ENCODE data around the gene OR1K1. TPM values are rescaled to one million over a fixed set of nuclear protein-coding genes. Genes with fewer than 3 reads are reported as not detected.
"Not testable (repeated sequence)": the region's sequence is repeated elsewhere in the genome, so short reads cannot be mapped to it uniquely, and the experiment has no call there.

Gene OR1K1
- total and polyA plus RNA-seq, 2 experiments from 2014 or later: not detected

DNA sequence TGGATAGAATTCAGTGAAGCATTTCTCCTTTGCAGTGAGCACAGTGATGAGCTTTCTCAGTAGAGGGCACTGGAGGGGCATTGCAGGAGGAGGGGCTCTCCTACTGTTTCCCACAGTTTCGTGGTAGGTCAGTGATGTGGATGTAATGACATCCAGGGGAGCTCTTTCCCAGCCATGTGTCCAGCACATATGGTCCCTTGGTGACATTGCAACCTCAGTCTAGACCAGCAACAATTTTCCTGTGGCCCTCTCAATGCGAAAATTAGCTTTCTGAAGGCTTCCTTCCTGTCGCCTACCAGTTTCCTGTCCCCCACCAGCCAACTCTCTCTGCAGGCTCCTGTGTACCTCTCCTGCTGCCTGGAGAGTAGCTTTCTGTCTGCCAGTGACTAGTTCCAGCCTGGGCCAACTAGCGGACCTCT, 35.4 kb downstream of the OR1K1 start:
- 75% methylated on average over 4 of the region's 4 CpGs for WGBS (ENCODE audit: low lambda C conversion rate, missing lambda C conversion rate)
- H3K4me2 ChIP-seq: no peak overlapping the region

DNA sequence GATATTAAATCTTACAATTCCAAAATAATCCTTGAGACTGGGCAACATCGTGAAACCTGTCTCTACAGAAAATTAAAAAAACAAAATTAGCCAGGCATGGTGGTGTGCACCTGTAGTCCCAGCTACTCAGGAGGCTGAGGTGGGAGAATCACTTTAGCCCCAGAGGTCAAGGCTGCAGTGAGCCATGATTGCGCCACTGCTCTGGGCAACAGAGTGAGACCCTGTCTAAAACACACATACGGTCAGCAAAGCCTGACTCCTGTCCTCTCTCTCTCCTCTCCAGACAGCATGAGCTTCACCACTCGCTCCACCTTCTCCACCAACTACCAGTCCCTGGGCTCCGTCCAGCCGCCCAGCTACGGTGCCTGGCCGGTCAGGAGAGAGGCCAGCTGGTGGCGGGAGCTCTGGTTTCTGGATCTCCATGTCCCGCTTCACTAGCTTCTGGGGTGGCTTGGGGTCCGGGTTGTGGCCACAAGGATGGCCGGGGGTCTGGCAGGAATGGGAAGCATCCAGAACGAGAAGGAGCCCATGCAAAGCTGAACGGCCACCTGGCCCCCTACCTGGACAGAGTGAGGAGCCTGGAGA, 37.4 kb downstream of the OR1K1 start:
- H2AFZ ChIP-seq: no peak overlapping the region
- H3K27ac ChIP-seq: no peak overlapping the region

More for the DNA sequence above, 35.4 kb downstream of the OR1K1 start:
- Histone ChIP-seq H3K79me2 (no peaks in the 10 kb centered on the region), H2AFZ (no peak overlapping the region), H3K36me3 (replicated peaks; ENCODE audit: insufficient read depth, low read depth) (no peaks in the 10 kb centered on the region), H3K27ac (no peak overlapping the region), H3K9me2 (replicated peaks; ENCODE audit: insufficient read depth) (no peaks in the 10 kb centered on the region), H3K9me3 (ENCODE audit: low read depth) (no peaks in the 10 kb centered on the region), H3K4me1 (ENCODE audit: insufficient read depth) (no peaks in the 10 kb centered on the region), H4K20me1 (ENCODE audit: insufficient read depth, poor library complexity, severe bottlenecking) (no peaks in the 10 kb centered on the region), H3K27me3 (no peaks in the 10 kb centered on the region), H3K4me3 (no peak overlapping the region)
- DNase-seq (ENCODE audit: low spot score): no peak
- TF ChIP-seq EZH2phosphoT487 (IDR thresholded peaks at IDR 0.05; ENCODE audit: low read depth, severe bottlenecking, unreplicated experiment) (no peak), EZH2 (IDR thresholded peaks at IDR 0.05; ENCODE audit: borderline replicate concordance) (no peak)
- TF ChIP-seq, protein P1, sequence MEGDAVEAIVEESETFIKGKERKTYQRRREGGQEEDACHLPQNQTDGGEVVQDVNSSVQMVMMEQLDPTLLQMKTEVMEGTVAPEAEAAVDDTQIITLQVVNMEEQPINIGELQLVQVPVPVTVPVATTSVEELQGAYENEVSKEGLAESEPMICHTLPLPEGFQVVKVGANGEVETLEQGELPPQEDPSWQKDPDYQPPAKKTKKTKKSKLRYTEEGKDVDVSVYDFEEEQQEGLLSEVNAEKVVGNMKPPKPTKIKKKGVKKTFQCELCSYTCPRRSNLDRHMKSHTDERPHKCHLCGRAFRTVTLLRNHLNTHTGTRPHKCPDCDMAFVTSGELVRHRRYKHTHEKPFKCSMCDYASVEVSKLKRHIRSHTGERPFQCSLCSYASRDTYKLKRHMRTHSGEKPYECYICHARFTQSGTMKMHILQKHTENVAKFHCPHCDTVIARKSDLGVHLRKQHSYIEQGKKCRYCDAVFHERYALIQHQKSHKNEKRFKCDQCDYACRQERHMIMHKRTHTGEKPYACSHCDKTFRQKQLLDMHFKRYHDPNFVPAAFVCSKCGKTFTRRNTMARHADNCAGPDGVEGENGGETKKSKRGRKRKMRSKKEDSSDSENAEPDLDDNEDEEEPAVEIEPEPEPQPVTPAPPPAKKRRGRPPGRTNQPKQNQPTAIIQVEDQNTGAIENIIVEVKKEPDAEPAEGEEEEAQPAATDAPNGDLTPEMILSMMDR (IDR thresholded peaks at IDR 0.05; ENCODE audit: poor library complexity): no peak

DNA sequence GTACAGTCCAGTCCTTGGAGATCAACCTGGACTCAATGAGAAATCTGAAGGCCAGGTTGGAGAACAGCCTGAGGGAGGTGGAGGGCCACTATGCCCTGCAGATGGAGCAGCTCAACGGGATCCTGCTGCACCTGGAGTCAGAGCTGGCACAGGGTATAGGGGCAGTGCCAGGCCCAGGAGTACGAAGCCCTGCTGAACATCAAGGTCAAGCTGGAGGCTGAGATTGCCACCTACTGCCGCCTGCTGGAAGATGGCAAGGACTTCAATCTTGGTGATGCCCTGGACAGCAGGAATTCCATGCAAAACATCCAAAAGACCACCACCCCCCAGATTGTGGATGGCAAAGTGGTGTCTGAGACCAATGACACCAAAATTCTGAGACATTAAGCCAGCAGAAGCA, 38.5 kb downstream of the OR1K1 start:
- H3K9me2 ChIP-seq (replicated peaks; ENCODE audit: insufficient read depth); H2AFZ ChIP-seq; H3K27ac ChIP-seq; H3K79me2 ChIP-seq; H3K4me3 ChIP-seq; H3K36me3 ChIP-seq (replicated peaks; ENCODE audit: insufficient read depth, low read depth); H3K4me1 ChIP-seq (ENCODE audit: insufficient read depth); DNase-seq (ENCODE audit: low spot score); H4K20me1 ChIP-seq (ENCODE audit: insufficient read depth, poor library complexity, severe bottlenecking); H3K27me3 ChIP-seq; H3K9me3 ChIP-seq (ENCODE audit: low read depth); H3K4me2 ChIP-seq: not testable (repeated sequence)
- WGBS (ENCODE audit: low lambda C conversion rate, missing lambda C conversion rate): 75% methylated on average over 3 of the region's 3 CpGs

More for the DNA sequence above, 37.4 kb downstream of the OR1K1 start:
- Histone ChIP-seq H3K36me3 (replicated peaks; ENCODE audit: insufficient read depth, low read depth) (no peaks in the 10 kb centered on the region), H3K9me3 (ENCODE audit: low read depth) (no peaks in the 10 kb centered on the region), H3K4me2 (no peak overlapping the region), H3K9me2 (replicated peaks; ENCODE audit: insufficient read depth) (no peaks in the 10 kb centered on the region), H3K4me3 (no peak overlapping the region), H3K79me2 (no peaks in the 10 kb centered on the region), H3K4me1 (ENCODE audit: insufficient read depth) (no peaks in the 10 kb centered on the region), H4K20me1 (ENCODE audit: insufficient read depth, poor library complexity, severe bottlenecking) (no peaks in the 10 kb centered on the region), H3K27me3 (no peaks in the 10 kb centered on the region)
- TF ChIP-seq EZH2 (IDR thresholded peaks at IDR 0.05; ENCODE audit: borderline replicate concordance) (no peak), EZH2phosphoT487 (IDR thresholded peaks at IDR 0.05; ENCODE audit: low read depth, severe bottlenecking, unreplicated experiment) (no peak)
- TF ChIP-seq, protein P1 (IDR thresholded peaks at IDR 0.05; ENCODE audit: poor library complexity): no peak
- 97% methylated on average over 14 of the region's 14 CpGs for WGBS (ENCODE audit: low lambda C conversion rate, missing lambda C conversion rate)
- no peak for DNase-seq (ENCODE audit: low spot score)

DNA sequence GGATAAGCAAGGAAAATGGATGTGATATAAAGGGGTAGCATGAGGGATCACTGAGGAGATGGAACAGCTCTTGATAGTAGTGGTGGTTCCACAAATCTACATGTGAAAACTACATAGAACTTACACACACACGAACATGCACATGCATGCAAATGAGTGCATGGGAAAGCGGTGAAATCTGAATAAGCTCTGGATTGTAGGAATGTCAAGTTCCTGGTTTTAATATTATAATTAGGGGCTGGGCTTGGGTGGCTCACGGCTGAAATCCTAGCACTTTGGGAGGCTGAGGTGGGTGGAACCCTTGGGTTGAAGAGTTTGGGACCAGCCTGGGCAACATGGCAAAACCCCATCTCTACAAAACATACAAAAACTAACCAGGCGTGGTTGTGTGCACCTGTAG, 41.6 kb downstream of the OR1K1 start:
- 76% methylated on average over 4 of the region's 4 CpGs for WGBS (ENCODE audit: low lambda C conversion rate, missing lambda C conversion rate)
- Histone ChIP-seq H2AFZ (no peak overlapping the region), H3K79me2 (no peaks in the 10 kb centered on the region), H3K9me2 (replicated peaks; ENCODE audit: insufficient read depth) (no peaks in the 10 kb centered on the region), H4K20me1 (ENCODE audit: insufficient read depth, poor library complexity, severe bottlenecking) (no peaks in the 10 kb centered on the region), H3K9me3 (ENCODE audit: low read depth) (no peaks in the 10 kb centered on the region), H3K4me3 (no peak overlapping the region), H3K27me3 (no peaks in the 10 kb centered on the region), H3K36me3 (replicated peaks; ENCODE audit: insufficient read depth, low read depth) (no peaks in the 10 kb centered on the region), H3K27ac (no peak overlapping the region), H3K4me2 (no peak overlapping the region), H3K4me1 (ENCODE audit: insufficient read depth) (no peaks in the 10 kb centered on the region)
- TF ChIP-seq, protein P1 (IDR thresholded peaks at IDR 0.05; ENCODE audit: poor library complexity): no peak
- TF ChIP-seq EZH2phosphoT487 (IDR thresholded peaks at IDR 0.05; ENCODE audit: low read depth, severe bottlenecking, unreplicated experiment) (no peak), EZH2 (IDR thresholded peaks at IDR 0.05; ENCODE audit: borderline replicate concordance) (no peak)
- no peak for DNase-seq (ENCODE audit: low spot score)
